ENCODE results near the gene PDCD4.

- TF ChIP-seq CTCF (IDR thresholded peaks at IDR 0.05; ENCODE audit: low read depth, low read length, poor library complexity, severe bottlenecking) (no peak), EZH2phosphoT487 (IDR thresholded peaks at IDR 0.05; ENCODE audit: borderline replicate concordance, low read length) (no peak)
Observed at GRCh38 chr10:110867807-110868465, 3.8 kb upstream of the PDCD4 start.

All from DOHH2 (cell line).